ENCODE data around the gene PRKAG3. TPM values are rescaled to one million over a fixed set of nuclear protein-coding genes. Genes with fewer than 3 reads are reported as not detected.
"Not testable (repeated sequence)": the region's sequence is repeated elsewhere in the genome, so short reads cannot be mapped to it uniquely, and the experiment has no call there.

PRKAG3 gene
- total RNA-seq, 2 donors from 2014 or later, result 0.19 TPM; not detected in 1

DNA sequence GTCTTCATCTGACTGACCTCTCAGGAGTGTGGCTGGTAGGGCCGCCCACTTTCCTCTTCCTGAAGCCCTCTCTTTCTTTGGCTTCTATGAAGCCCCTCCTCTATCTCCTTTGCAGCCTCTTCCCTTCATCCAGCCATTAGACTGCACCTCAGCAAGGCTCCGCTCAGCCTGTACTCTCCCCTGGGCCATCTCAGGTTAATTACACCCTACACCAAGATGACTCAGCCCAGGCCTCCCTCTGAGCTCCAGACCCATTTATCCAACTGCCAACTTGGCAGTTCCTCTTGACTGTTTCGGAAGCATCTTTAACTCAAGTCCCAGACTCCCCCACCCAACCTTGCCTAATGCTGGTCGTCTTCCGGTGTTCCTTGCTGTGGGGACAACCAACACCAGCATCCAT, 22.2 kb upstream of the PRKAG3 start:
- H3K27ac ChIP-seq, result no peak overlapping the region
- H3K36me3 ChIP-seq, result no peaks in the 10 kb centered on the region
- TF ChIP-seq, protein P1, sequence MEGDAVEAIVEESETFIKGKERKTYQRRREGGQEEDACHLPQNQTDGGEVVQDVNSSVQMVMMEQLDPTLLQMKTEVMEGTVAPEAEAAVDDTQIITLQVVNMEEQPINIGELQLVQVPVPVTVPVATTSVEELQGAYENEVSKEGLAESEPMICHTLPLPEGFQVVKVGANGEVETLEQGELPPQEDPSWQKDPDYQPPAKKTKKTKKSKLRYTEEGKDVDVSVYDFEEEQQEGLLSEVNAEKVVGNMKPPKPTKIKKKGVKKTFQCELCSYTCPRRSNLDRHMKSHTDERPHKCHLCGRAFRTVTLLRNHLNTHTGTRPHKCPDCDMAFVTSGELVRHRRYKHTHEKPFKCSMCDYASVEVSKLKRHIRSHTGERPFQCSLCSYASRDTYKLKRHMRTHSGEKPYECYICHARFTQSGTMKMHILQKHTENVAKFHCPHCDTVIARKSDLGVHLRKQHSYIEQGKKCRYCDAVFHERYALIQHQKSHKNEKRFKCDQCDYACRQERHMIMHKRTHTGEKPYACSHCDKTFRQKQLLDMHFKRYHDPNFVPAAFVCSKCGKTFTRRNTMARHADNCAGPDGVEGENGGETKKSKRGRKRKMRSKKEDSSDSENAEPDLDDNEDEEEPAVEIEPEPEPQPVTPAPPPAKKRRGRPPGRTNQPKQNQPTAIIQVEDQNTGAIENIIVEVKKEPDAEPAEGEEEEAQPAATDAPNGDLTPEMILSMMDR (IDR thresholded peaks at IDR 0.05), result no peak
- H3K9me3 ChIP-seq, result no peaks in the 10 kb centered on the region
- no peak overlapping the region for H3K4me3 ChIP-seq
- DNase-seq (ENCODE audit: low spot score), result no peak
- peaks cover 5 to 6% of the 10 kb centered on the region in 2 donors for H3K27me3 ChIP-seq
- H3K4me1 ChIP-seq, result peaks cover 0 to under 1% of the 10 kb centered on the region in 2 donors

DNA sequence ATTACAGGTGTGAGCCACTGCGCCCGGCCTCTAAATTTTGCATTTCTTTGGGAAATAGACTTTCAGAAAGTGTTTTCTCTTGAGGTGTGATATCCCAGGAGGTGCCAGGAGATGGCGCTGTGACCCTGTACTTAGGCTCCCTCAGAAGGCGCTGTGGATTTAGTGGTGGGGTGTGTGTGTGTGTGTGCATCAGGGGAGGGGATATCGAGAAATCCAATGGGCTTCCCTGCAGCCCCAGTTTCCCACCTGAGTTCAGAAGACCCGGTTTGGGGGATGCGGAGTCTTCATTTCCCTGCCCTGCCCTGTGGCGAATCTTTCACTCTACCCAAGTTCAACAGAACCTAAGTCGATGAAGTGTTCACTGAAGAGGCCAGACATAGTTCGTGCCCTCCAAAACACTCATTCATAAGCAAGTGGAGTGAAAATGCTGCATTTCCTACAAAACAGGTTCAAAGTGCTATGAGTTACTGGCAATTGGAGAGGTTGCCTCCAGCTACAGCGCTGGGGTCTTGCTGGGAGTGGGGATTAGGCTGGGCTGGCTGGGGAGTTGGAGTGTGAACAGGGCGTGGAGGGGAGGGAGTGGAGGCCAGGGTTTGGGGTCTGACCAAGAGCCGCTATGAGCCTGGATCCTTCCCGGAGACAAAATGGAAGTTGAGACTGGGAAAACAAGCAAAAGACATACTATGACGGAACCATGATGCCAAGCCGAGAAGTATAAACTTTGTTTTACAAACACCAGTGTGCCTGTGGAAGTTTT, 21.5 kb upstream of the PRKAG3 start:
- H3K27ac ChIP-seq, result no peak overlapping the region
- H3K4me3 ChIP-seq, result no peak overlapping the region
- no peaks in the 10 kb centered on the region for H3K36me3 ChIP-seq
- H3K27me3 ChIP-seq, result peaks cover 0 to 4% of the 10 kb centered on the region in 2 donors
- no peaks in the 10 kb centered on the region for H3K9me3 ChIP-seq
- no peaks in the 10 kb centered on the region for H3K4me1 ChIP-seq
- TF ChIP-seq, protein P1 (IDR thresholded peaks at IDR 0.05), result peak; percentile 31 to 77
- DNase-seq (ENCODE audit: low spot score), result no peak

DNA sequence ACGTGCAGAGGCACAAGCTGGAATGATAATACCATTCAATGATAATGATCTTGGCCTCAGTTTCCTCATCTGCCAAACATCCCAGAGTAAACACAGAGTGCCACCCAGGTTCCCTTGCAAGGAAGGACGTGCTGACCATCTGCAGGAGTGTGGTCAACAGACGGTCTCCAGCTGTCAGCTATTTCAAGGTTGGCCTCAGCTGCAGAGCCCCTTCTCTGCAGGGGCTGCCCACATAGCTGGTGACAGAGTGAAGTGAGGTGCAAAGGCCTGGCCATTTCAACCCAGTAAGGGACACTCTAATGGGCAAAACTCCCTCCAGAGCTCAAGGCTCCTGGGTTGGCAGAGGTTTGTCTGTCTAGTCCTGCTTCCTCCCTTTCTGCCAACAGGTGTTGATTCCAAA, 19.7 kb upstream of the PRKAG3 start:
- Histone ChIP-seq H3K36me3 (no peaks in the 10 kb centered on the region), H3K4me1 (no peaks in the 10 kb centered on the region), H3K9me3 (no peaks in the 10 kb centered on the region), H3K27ac (no peak overlapping the region), H3K27me3 (peaks cover 0 to 4% of the 10 kb centered on the region in 2 donors), H3K4me3 (no peak overlapping the region)
- DNase-seq (ENCODE audit: low spot score), result no peak
- TF ChIP-seq, protein P1 (IDR thresholded peaks at IDR 0.05), result no peak

DNA sequence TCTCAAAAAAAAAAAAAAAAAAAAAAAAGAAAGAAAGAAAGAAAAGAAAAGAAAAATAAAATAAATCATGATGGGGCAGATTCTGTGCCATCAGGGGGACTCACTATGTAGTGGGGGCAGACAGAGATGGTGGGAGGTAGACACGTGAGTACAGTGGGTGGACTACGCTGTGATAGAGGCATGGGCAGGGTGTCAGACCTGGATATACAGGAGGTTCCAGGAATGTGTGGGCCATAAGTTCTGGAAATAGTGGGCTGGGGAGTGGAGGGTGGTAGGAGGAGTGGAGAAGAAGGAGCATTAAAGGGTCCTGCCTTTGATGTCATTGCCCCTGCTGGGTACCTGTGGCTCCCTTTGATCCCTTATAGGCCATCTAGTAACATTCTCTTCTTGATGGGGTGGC, 19.2 kb upstream of the PRKAG3 start:
- H3K27ac ChIP-seq, result no peak overlapping the region
- H3K27me3 ChIP-seq, result peaks cover 0 to 4% of the 10 kb centered on the region in 2 donors
- no peaks in the 10 kb centered on the region for H3K36me3 ChIP-seq
- no peaks in the 10 kb centered on the region for H3K4me1 ChIP-seq
- no peaks in the 10 kb centered on the region for H3K9me3 ChIP-seq
- no peak overlapping the region for H3K4me3 ChIP-seq
- no peak for DNase-seq (ENCODE audit: low spot score)
- TF ChIP-seq, protein P1 (IDR thresholded peaks at IDR 0.05), result no peak

DNA sequence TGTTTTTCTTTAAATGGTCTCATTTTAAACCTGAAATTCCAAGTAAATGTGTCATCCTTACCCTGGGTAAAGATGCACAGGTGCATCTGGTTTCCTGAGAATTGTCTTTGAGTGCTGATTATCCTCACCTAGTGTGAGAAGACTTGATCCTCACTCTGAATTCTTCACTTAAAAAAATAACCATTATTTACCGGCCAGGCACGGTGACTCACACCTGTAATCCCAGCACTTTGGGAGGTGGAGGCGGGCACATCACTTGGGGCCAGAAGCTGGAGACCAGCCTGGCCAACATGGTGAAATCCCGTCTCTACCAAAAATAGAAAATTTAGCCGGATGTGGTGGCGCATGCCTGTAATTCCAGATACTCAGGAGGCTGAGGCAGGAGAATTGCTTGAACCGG, 18.1 kb upstream of the PRKAG3 start:
- no peaks in the 10 kb centered on the region for H3K9me3 ChIP-seq
- no peak overlapping the region for H3K27ac ChIP-seq
- no peak for DNase-seq (ENCODE audit: low spot score)
- H3K36me3 ChIP-seq, result no peaks in the 10 kb centered on the region
- H3K4me1 ChIP-seq, result no peaks in the 10 kb centered on the region
- TF ChIP-seq, protein P1 (IDR thresholded peaks at IDR 0.05), result no peak
- peaks cover 0 to 4% of the 10 kb centered on the region in 2 donors for H3K27me3 ChIP-seq
- no peak overlapping the region for H3K4me3 ChIP-seq

DNA sequence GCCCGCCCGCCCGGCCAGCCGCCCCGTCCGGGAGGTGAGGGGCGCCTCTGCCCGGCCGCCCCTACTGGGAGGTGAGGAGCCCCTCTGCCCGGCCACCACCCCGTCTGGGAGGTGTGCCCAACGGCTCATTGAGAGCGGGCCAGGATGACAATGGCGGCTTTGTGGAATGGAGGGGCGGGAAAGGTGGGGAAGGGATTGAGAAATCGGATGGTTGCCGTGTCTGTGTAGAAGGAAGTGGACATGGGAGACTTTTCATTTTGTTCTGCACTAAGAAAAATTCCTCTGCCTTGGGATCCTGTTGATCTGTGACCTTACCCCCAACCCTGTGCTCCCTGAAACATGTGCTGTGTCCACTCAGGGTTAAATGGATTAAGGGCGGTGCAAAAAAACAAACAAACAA, 15.4 kb upstream of the PRKAG3 start:
- H3K36me3 ChIP-seq; H3K9me3 ChIP-seq; H3K27me3 ChIP-seq; H3K4me1 ChIP-seq; DNase-seq (ENCODE audit: low spot score); H3K27ac ChIP-seq; H3K4me3 ChIP-seq: not testable (repeated sequence)

DNA sequence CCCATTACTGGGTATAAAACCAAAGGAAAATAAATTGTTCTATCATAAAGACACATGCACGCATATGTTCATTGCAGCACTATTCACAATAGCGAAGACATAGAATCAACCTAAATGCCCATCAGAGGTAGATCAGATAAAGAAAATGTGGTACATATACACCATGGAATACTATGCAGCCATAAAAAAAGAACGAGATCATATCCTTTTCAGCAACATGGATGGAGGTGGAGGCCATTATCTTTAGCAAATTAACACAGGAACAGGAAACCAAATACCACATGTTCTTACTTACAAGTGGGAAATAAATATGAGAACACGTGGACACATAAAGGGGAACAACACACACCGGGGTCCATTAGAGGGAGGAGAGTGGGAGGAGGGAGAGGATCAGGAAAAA, 12.7 kb upstream of the PRKAG3 start:
- H3K27ac ChIP-seq; H3K36me3 ChIP-seq; H3K4me3 ChIP-seq; DNase-seq (ENCODE audit: low spot score); H3K9me3 ChIP-seq; H3K27me3 ChIP-seq; H3K4me1 ChIP-seq: not testable (repeated sequence)
